ENCODE measurements around the gene TM7SF2. TPM values are rescaled to one million over a fixed set of nuclear protein-coding genes. Genes with fewer than 3 reads are reported as not detected.

TM7SF2 gene
- total and polyA plus RNA-seq, 2 of the 13 experiments (the other 11 are each of a cell fraction or from before 2014, with no cell fraction given) = 56.0 to 66.9 TPM

DNA sequence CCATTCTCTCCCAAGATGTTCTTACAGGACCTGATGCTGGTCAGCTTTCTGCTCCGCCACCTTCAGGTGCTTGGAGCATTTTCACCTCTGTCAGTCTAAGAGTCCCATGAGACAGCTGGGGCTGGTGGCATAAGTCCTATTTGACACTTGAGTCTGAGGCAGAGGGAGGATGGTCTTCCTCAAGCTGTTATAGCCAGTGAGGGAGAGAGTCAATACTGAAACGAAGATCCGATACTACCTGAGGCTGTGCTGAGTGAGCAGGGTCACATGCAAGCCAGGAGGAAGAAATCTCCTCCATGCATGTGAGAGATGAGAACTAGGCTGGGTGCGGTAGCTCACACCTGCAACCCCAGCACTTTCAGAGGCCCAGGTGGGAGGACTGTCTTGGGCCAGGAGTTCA lies 22.1 kb upstream of the TM7SF2 start:
- Histone ChIP-seq H3K4me1 (ENCODE audit: insufficient read depth, low read length) (peaks cover 38% of the 10 kb centered on the region), H3K9ac (ENCODE audit: insufficient read depth, low read depth, low read length) (no peak overlapping the region), H3K79me2 (ENCODE audit: insufficient read depth, low read length) (peaks cover 9% of the 10 kb centered on the region), H2AFZ (ENCODE audit: low read length) (no peak overlapping the region), H3K27me3 (ENCODE audit: control insufficient read depth in 1 of 2, insufficient read depth in 2 of 2, low read length in 2 of 2) (no peaks in the 10 kb centered on the region), H3K27ac (ENCODE audit: extremely low read length, insufficient read depth, low read length) (no peak overlapping the region), H3K4me3 (replicated peaks in 1 of 3; ENCODE audit: insufficient read depth in 1 of 3, low read depth in 2 of 3, low read length in 3 of 3) (no peak overlapping the region), H4K20me1 (ENCODE audit: insufficient read depth, low read length) (no peaks in the 10 kb centered on the region), H3K4me2 (ENCODE audit: low read depth, low read length) (no peak overlapping the region), H3K36me3 (replicated peaks in 1 of 2; ENCODE audit: control insufficient read depth in 1 of 2, insufficient read depth in 2 of 2, low read length in 2 of 2) (peaks cover 13 to 18% of the 10 kb centered on the region in 2 experiments; a peak in 3 of 5 replicates), H3K9me3 (ENCODE audit: low read length) (no peaks in the 10 kb centered on the region)
- no TSS peak for BruUV-seq (replicated peaks)
- ATAC-seq (no peak), FAIRE-seq (no peak), DNase-seq (ENCODE audit: low spot score) (no peak)
- in situ Hi-C loops (cut with HindIII; ENCODE audit: extremely low pct_ligation_motif_present, low pct_unique_long_range_greater_than_20kb) = no loop called here
- intact Hi-C loops (cut with micrococcal nuclease; ENCODE audit: unreplicated experiment) = no loop called here
- TF ChIP-seq MED1 (CRISPR knock-in tag; IDR thresholded peaks at IDR 0.05) (no peak), ZNF441 (CRISPR knock-in tag; IDR thresholded peaks at IDR 0.05; ENCODE audit: borderline replicate concordance) (no peak)
- TF ChIP-seq, protein P1, sequence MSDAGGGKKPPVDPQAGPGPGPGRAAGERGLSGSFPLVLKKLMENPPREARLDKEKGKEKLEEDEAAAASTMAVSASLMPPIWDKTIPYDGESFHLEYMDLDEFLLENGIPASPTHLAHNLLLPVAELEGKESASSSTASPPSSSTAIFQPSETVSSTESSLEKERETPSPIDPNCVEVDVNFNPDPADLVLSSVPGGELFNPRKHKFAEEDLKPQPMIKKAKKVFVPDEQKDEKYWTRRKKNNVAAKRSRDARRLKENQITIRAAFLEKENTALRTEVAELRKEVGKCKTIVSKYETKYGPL (CRISPR knock-in tag; IDR thresholded peaks at IDR 0.05) = no peak
- WGBS (ENCODE audit: low lambda C conversion rate) = 92% methylated on average over 4 of the region's 4 CpGs
- ChIA-PET CTCF (ENCODE audit: low intra/inter-chr PET ratio, low total read pairs) (no interaction called here), POLR2A (interaction anchor here (1.8 kb wide), 1 partner anchor 22 kb away, joined by 9 read pairs; the partner anchor contains the start of gene TM7SF2)

DNA sequence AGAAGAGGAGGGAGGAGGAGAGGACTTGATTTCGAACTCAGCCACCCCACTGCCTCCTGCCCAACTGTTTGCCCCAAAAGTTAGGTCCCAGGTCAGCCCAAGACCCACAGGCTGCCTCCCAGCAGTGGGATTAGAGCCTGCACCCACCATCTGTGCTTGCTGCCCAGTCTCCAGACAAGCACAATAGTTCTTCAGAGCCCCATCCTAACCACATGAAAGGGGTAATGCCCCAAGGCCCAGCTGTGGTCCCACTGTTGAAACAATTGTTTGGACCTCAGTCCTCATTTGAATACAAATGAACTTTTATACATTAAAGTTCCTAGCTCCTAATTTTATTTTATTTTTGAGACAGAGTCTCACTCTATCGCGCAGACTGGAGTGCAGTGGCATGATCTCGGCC lies 21.0 kb upstream of the TM7SF2 start:
- in situ Hi-C loops (cut with HindIII; ENCODE audit: extremely low pct_ligation_motif_present, low pct_unique_long_range_greater_than_20kb) = no loop called here
- Histone ChIP-seq H3K9ac (ENCODE audit: insufficient read depth, low read depth, low read length) (no peak overlapping the region), H3K9me3 (ENCODE audit: low read length) (no peaks in the 10 kb centered on the region), H3K4me3 (replicated peaks in 1 of 3; ENCODE audit: insufficient read depth in 1 of 3, low read depth in 2 of 3, low read length in 3 of 3) (no peak overlapping the region), H3K36me3 (replicated peaks in 1 of 2; ENCODE audit: control insufficient read depth in 1 of 2, insufficient read depth in 2 of 2, low read length in 2 of 2) (peaks cover 13 to 18% of the 10 kb centered on the region in 2 experiments; a peak in 3 of 5 replicates), H3K27ac (ENCODE audit: extremely low read length, insufficient read depth, low read length) (no peak overlapping the region), H3K79me2 (ENCODE audit: insufficient read depth, low read length) (peaks cover 3% of the 10 kb centered on the region), H3K4me1 (ENCODE audit: insufficient read depth, low read length) (peaks cover 38% of the 10 kb centered on the region), H2AFZ (ENCODE audit: low read length) (no peak overlapping the region), H3K27me3 (ENCODE audit: control insufficient read depth in 1 of 2, insufficient read depth in 2 of 2, low read length in 2 of 2) (no peaks in the 10 kb centered on the region), H3K4me2 (ENCODE audit: low read depth, low read length) (no peak overlapping the region), H4K20me1 (ENCODE audit: insufficient read depth, low read length) (no peaks in the 10 kb centered on the region)
- BruUV-seq (replicated peaks) = no TSS peak
- CTCF ChIA-PET (ENCODE audit: low intra/inter-chr PET ratio, low total read pairs) = no interaction called here
- no peak for DNase-seq (ENCODE audit: low spot score)
- no peak for FAIRE-seq
- WGBS (ENCODE audit: low lambda C conversion rate) = 89% methylated on average over 4 of the region's 4 CpGs
- ATAC-seq = no peak
- intact Hi-C loops (cut with micrococcal nuclease; ENCODE audit: unreplicated experiment) = no loop called here
- POLR2A ChIA-PET = interaction anchor here (0.7 to 1.8 kb wide), 2 partner anchors 21 to 57 kb away, joined by 3 to 9 read pairs; partner anchors contain the start of gene TM7SF2
- TF ChIP-seq ZFP36L2 (CRISPR knock-in tag; IDR thresholded peaks at IDR 0.05) (no peak), HIVEP1 (CRISPR knock-in tag; IDR thresholded peaks at IDR 0.05) (no peak), CEBPG (CRISPR knock-in tag; IDR thresholded peaks at IDR 0.05) (no peak), ZNF709 (CRISPR knock-in tag; IDR thresholded peaks at IDR 0.05) (no peak), TMF1 (CRISPR knock-in tag; IDR thresholded peaks at IDR 0.05; ENCODE audit: low read depth) (no peak), PITX1 (CRISPR knock-in tag; IDR thresholded peaks at IDR 0.05) (no peak)
- TF ChIP-seq, protein P2, sequence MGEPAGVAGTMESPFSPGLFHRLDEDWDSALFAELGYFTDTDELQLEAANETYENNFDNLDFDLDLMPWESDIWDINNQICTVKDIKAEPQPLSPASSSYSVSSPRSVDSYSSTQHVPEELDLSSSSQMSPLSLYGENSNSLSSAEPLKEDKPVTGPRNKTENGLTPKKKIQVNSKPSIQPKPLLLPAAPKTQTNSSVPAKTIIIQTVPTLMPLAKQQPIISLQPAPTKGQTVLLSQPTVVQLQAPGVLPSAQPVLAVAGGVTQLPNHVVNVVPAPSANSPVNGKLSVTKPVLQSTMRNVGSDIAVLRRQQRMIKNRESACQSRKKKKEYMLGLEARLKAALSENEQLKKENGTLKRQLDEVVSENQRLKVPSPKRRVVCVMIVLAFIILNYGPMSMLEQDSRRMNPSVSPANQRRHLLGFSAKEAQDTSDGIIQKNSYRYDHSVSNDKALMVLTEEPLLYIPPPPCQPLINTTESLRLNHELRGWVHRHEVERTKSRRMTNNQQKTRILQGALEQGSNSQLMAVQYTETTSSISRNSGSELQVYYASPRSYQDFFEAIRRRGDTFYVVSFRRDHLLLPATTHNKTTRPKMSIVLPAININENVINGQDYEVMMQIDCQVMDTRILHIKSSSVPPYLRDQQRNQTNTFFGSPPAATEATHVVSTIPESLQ (CRISPR knock-in tag; conservative IDR thresholded peaks at IDR 0.05) = no peak
- TF ChIP-seq, protein P3, sequence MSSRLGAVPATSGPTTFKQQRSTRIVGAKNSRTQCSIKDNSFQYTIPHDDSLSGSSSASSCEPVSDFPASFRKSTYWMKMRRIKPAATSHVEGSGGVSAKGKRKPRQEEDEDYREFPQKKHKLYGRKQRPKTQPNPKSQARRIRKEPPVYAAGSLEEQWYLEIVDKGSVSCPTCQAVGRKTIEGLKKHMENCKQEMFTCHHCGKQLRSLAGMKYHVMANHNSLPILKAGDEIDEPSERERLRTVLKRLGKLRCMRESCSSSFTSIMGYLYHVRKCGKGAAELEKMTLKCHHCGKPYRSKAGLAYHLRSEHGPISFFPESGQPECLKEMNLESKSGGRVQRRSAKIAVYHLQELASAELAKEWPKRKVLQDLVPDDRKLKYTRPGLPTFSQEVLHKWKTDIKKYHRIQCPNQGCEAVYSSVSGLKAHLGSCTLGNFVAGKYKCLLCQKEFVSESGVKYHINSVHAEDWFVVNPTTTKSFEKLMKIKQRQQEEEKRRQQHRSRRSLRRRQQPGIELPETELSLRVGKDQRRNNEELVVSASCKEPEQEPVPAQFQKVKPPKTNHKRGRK (CRISPR knock-in tag; IDR thresholded peaks at IDR 0.05) = no peak

Data from HepG2 (cell line).